Measurements from ENCODE around the gene KDELR3.

The KDELR3 gene

GRCh38 chr22:38523029-38523428 lies 55.1 kb downstream of the KDELR3 start:
- DNase-seq, result no peak

- DNase-seq, result no peak
Measured at GRCh38 chr22:38523479-38523878, 55.6 kb downstream of the KDELR3 start.

- no peak for DNase-seq
Measured at GRCh38 chr22:38524429-38524828, 56.5 kb downstream of the KDELR3 start.

GRCh38 chr22:38531251-38531938 lies 63.5 kb downstream of the KDELR3 start:
- no peak for DNase-seq

Data from inflammatory macrophage treated with lipopolysaccharide for 1 hour (primary cell).